ENCODE measurements around the gene FN1.

GRCh38 chr2:215479121-215479520, 43.3 kb upstream of the FN1 start:
- no peak for TF ChIP-seq ZNF10 (tag by site-specific recombination; IDR thresholded peaks at IDR 0.05)
- TF ChIP-seq ZNF423 (tag by site-specific recombination; IDR thresholded peaks at IDR 0.05), result no peak
- TF ChIP-seq ZNF18 (tag by site-specific recombination; IDR thresholded peaks at IDR 0.05), result no peak
- TF ChIP-seq CTCF (tag by site-specific recombination; IDR thresholded peaks at IDR 0.05), result no peak
- TF ChIP-seq ZNF404 (tag by site-specific recombination; IDR thresholded peaks at IDR 0.05), result no peak
- TF ChIP-seq REST (tag by site-specific recombination; IDR thresholded peaks at IDR 0.05), result no peak
